GM18520 (cell line): ENCODE measurements around the gene ADGRL1.
"Not testable (repeated sequence)": the region's sequence is repeated elsewhere in the genome, so short reads cannot be mapped to it uniquely, and the experiment has no call there.

Source experiments
- ATAC-seq: cut with Tn5 transposase; IDR thresholded peaks from one replicate; pipeline ENCODE4 v1.9.1; 2021; ENCODE audit not compliant: unreplicated experiment

The ADGRL1 gene

DNA sequence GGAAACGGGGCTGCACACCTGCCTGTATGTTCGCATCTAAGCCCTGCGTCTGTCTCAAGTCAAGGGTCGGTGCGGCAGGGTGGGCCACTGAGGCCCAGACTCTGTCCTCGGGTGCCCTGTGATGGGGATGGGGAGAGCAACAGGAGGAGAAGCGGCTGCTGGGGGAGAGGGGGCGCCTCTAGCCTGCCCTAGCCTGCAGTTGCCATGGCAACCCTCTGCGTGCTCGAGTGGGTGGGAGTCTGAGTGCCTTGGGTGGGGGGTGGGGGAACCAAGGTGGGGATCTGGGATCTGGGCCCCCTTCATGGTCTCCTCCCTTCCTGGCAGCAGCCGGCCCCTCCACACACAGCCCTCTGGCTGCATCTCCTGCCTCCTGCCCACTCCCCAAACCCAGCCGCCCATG lies 10.8 kb downstream of the ADGRL1 start:
- ATAC-seq, result not testable (repeated sequence)

DNA sequence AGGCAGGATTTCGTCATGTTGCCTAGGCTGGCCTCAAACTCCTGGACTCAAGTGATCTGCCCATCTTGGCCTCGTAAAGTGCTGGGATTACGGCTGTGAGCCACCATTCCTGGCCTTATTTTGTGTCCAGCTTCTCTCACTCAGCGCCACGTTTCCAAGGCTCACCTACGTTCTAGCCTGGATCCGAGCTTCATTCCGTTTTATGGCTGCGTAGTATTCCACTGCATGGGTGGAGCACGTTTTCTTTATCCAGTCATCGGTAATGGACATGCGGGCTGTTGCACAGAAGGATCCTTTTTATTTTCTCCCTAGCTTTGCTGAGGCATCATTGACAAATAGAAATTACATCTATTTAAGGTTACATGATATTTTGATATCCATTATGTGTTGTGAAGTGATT lies 16.6 kb downstream of the ADGRL1 start:
- no peak for ATAC-seq

DNA sequence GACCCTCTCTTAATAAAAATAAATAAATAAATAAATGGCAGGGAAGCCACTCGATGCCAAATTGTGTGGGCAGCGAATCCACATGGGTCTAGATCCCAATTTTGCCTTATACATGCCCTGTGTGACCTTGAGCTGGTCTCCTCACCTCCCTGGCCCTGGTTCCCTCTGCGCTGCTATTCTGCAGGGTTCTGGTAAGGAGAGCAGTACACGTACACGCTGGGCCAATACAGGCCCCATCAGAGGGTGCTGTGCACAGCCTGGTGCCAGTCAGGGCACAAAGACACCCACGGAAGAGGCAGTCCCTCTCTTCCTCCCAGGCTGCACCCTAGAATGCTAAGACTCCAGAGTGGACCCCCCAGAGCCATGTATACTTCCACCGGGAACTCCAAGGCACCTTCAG lies 17.9 kb downstream of the ADGRL1 start:
- not testable (repeated sequence) for ATAC-seq

DNA sequence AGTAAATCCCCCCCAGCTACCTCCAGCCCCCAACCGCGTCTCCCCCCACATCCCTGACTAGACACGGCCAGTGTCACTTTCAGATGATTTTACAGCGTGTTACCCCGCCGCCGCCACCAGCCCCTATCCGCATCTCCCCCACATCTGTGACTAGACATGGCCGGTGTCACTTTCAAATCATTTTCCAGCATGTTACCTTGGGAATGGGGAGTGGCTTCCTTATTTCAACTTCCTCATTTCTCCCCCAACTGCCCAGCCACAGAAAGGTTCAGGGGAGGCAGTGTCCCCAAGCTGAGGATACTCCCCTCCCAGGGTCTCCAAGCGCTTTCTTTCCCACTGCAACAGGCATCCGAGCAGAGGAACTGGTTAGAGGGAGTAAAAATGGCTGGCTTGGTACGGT lies 18.4 kb downstream of the ADGRL1 start:
- no peak for ATAC-seq

DNA sequence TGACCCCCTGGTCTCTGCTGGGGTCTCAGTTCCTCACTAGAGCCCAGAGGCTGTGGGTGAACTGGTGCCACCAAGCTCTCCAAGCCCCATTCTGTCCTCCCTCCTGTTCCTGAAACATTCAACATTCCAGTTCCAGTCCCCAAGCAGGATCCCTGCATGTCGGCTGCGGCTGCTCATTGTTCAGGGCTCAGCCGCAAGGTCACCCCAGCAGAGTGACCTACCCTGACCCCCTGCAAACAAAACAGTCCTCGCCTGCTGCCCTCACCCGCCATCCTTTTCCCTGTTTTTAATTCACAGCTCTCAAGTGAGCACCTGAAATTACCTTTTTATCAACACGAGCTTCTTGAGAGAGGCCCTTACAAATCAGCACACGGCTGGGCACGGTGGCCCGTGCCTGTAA lies 19.3 kb downstream of the ADGRL1 start:
- ATAC-seq, result not testable (repeated sequence)

DNA sequence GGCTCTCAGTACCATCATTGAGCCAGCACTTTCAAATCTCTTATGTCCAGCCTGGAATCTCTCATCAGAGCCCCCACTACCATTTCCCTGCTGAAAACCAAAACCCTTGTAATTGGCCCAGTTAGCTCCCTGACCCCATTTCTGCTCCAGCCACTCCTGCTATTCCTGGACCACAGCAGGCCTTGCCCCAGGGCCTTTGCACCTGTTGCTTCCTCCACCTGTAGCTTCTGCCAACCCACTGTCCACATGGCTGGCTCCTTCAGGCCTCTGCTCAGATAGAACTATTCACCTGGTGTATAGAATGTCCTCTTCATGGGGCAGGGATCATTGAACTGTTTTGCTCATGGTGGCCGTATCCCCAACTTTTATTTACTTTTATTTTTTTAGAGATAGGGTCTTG lies 20.3 kb downstream of the ADGRL1 start:
- not testable (repeated sequence) for ATAC-seq

DNA sequence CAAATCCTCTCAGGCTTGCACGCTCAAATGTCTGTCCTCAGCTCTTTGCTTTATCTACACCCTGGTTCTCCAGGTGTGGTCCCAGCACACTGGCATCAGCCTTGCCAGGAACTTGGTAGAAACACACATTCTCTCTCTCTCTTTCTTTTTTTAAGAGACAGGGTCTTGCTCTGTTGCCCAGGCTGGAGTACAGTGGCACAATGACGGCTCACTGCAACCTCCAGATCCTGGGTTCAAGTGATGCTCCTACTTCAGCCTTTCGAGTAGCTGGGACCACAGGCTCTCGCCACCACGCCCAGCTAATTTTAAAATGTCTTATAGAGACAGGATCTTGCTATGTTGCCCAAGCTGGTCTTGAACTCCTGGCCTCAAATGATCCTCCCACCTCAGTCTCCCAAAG lies 20.8 kb downstream of the ADGRL1 start:
- ATAC-seq, result no peak

DNA sequence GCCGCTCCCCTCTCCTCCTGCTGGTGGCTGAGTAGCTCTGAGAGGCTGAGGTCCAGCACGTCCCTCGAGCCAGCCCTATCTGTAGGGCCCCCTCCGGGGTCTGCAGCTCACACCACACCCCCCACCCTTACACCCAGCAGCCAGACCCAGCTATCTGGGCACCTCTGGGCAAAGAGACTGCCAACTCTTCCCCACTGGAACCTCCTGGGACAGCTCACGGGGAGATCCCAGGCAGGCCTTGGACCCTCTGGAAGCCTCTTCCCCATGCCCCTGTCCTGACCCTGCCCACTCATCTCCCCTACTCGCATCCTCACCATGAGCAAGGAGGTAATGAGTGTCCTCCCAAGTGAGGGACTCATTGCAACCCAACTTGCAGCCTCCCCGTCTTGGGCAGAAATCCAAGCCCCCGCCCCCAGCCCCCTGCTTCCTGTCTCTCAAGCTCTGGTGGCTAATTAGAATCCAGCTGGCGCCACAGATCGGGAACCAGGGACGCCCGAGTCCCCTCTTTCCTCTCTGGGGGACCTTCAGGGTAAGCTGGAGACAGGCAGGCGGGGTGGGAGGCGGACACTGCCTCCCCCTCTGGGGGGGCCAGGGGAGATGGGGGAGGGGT lies 22.1 kb downstream of the ADGRL1 start:
- ATAC-seq, result no peak

DNA sequence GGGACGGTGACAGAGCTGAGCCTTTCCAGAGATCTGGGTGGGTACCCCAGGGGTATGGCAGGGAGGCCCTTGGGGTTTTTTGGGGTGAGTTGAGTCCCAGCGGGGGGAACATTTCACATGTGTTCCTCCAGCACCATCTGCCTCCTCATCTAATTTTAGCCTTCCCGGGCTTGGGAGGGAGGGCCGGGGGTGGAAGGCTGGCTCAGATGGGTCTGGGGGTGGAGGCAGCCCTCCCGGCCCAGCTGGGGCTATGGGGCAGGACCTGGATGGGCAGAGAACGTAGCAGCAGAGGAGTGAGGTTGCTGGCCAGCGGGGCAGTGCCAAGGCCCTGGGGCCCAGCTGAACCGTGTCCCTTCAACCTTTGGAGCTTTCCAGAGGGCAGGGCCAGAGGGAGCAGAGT lies 23.5 kb downstream of the ADGRL1 start:
- ATAC-seq, result no peak

DNA sequence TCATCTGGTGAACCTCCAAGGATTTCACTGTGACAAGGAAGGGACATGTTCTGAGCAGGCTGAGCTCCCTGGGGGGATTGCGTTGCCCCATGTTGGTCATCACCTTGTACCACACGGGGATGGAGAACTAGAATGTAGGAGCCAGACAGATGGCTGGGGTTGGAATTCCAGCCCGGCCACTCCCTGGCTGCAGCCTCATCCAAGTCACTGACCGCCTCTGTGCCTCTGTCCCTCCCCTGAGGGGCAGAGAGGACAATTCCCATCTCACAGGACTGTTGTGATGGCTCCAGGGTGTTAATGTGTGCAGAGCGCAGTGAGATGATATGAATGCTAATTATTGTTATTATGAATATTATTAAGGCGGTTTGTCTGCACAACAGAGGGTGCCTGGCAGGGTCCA lies 24.1 kb downstream of the ADGRL1 start:
- no peak for ATAC-seq

DNA sequence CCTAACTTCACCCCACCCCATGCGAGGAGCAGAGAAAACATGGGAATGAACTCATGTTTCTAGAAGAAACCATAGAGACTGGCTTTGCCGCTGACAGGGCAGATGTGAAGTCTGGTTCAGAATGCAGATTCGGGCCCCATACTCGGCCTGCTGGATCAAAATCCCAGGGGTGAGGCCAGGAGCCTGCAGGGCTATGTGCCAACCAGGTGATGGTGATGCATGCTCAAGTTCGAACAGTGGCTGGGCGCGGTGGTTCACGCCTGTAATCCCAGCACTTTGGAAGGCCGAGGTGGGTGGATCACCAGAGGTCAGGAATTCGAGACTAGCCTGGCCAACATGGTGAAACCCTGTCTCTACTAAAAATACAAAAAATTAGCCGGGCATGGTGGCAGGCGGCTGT lies 24.8 kb downstream of the ADGRL1 start:
- ATAC-seq, result not testable (repeated sequence)

DNA sequence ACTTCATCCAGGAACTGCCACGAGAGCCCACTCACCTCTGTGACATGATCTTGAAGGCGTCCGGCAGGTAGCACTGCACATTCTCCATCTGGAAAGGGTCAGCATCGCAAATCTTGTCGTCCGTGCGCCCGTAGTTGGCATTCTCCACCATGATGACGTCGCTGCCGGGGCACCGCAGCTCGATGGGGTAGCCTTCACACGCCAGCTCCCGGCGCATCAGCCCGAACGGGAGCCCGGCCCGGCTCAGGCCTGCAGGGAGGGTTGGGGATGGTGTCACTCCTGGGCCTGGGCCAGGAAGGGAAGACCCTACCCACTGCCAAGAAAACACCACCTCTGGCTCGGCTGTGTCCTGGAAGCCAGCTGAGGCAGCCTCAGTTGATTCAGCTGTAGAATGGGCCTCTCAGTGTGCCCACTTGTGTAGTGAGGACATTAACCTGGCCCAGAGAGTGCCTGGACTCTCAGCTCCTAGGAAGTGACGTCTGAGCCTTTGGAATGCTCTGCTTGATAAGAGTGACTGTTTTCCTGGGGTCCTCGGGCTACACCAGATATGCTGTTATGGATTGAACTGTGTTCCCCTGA lies 28.4 kb downstream of the ADGRL1 start:
- ATAC-seq, result no peak

DNA sequence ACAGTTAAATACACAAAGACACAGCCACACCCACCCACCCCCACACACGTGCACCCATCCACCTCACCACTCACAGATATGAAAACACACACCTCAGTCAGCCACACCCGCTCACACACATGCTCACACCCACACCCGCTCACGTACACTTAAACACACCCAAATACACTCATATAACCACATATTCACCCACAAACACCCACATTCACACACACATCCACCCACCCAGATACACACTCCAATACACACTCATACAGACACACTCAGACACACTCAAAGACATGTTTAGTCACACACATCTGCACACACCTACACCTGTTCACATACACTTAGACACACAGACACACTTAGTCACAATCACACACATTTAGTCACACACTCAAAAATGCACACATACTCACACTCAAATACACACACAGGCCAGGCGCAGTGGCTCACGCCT lies 30.6 kb downstream of the ADGRL1 start:
- ATAC-seq, result no peak

DNA sequence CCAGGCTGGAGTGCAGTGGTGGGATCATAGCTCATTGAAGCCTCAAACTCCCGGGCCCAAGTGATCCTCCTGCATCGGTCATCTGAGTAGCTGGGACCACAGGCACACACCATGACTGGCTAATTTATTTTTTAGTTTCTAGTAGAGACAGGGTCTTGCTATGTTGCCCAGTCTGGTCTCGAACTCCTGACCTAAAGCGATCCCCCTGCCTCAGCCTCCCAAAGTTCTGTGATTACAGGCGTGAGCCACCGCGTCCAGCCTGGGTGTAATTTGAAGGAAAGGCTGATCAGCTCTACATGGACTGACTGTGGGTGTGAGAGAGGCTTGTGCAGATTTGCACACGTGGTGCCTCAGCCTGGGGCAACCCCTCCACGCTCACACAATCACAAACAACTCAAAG lies 31.1 kb downstream of the ADGRL1 start:
- no peak for ATAC-seq

DNA sequence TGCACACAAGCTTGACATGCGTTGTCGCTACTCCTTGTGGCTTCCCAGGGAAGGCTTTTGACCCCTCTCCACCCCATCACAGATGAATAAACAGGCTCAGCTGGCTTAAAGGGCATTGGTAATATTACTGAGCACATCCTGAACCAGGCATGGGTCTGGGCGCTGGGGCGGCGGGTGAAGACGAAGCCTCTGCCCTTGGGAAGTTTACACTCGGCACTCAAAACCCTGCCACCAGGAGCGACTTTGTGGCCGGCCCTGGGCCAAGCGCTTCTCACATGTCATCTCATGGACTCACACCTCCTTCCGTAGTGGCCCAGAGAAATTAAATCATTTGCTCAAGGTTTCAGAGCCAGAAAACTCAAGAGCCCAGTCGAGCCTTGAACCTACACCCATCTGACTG lies 37.0 kb downstream of the ADGRL1 start:
- ATAC-seq, result no peak

DNA sequence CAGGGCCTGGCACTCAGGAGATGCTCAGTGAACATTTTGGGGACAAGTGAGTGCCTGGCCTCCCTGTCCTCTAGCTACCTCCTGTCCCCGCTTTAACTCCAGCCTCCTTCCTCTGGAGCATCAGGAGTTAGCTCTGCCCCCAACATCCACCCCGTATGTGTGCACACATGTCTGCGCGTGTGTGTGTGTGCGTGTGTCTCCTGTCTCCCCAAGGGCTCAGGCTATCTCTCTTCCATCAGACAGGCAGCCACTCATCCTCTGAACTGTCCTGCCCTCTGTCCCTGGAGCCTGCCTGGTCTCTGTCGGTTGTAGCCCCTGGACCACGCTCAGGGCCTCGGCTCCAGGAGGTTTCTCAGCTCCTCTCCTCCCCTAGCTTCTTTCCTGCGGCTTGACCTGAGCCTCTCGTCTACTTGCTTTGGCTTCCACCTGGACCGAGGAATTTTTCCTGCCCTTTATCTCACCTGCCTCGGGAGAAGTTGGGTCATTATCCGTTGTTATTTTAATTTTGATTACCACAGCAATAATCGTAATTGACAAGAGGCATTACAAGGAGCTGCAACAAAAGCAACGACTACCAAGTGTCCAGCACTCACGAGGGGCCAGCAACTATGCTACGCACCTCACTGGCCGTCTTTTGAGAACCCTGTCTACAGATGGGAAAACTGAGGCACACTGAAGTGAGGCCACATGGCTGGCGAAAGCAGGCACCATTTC lies 37.6 kb downstream of the ADGRL1 start:
- ATAC-seq, result no peak

DNA sequence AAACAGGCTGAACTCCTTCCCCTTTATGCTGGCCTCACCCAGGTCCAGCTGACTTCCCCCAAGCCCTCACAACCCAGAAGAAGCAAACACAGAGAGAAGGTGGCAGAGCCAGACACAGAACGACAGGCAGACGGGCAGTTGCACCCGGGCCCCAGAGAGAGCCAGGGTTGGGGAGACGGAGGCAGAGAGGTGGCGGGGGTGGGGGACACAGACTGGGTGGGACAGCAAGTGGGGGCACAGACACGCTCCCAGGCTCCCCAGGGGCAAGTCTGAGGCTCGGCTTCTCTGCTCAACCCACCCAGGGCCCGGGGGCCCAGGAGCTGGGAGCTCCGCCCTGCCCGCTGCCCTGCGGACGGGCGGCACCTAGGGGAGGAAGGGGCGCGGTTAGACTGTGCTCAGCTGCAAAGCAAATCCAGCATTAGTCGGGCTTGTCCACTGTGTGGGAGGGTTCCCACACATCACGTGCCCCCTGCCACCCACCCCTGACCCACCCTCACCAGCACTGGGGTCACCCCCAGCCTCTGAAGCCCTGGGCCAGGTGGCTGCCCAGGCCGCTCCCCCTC lies 38.3 kb downstream of the ADGRL1 start:
- no peak for ATAC-seq

DNA sequence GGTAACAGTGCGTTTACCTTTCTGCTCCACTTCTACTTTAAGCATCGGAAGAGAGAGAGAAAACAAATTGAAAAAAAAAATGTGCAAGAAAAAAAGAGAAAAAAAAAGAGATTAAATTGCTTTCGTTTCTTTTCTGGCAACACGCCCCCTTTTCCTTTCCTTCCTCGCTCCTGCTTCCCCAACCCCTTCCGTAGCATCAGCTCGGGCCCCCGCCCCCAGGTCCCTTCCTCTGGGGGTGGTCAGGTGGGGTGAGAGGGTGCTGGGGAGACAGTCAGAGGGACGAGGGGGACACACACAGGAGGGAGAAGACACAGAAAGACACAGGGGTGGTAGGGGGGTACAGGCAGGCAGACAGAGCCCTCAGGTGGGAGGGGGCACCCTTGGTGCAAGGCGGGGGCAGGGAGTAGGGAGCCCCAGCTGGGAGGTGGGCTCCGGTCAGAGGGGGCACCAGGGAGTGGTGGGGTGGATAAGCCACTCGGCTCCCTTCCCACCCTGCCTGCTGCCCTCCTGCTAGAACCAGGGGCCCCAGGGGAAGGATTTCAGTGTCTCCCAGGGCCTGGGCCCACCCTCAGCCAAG lies 38.9 kb downstream of the ADGRL1 start:
- no peak for ATAC-seq

DNA sequence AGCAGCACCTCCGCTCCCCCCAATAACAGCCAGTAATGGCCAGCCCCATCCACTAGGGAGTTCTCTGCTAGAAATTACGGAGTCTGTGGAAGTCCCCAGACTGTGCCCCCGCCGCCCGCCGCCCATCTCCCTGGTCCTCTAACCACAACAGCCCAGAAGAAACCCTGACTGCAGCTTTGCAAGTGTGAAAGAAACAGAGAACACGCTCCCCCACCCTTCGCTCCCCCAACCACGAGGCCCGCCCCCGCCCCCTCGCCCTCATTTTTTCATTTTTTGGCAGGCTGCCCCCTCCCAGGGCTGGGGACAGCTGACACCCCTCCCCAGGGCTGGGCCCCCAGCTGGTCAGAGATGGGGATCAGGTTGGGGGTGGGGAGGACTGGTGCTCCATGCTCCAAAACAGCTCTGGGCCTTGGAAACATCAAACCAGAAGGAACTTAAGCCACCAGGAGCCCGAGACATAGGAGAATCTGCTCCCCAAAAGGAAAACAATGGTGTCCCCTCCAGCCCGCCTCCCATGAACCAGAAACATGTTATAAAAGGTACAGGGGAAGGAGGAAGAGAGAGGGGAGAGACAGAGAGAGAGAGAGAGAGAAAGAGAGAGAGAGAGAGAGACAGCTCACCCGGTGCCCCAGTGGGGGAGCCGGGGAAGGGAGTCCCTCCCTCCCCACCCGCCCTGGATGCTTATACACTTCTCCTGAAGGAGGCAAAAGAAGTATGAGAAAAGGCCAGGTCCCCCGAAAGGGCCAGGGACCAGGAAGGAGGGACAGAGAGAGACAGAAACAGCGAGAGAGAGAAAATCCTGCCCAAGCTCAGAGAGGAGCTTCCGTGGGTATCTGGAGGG lies 39.8 kb downstream of the ADGRL1 start:
- ATAC-seq, result no peak

DNA sequence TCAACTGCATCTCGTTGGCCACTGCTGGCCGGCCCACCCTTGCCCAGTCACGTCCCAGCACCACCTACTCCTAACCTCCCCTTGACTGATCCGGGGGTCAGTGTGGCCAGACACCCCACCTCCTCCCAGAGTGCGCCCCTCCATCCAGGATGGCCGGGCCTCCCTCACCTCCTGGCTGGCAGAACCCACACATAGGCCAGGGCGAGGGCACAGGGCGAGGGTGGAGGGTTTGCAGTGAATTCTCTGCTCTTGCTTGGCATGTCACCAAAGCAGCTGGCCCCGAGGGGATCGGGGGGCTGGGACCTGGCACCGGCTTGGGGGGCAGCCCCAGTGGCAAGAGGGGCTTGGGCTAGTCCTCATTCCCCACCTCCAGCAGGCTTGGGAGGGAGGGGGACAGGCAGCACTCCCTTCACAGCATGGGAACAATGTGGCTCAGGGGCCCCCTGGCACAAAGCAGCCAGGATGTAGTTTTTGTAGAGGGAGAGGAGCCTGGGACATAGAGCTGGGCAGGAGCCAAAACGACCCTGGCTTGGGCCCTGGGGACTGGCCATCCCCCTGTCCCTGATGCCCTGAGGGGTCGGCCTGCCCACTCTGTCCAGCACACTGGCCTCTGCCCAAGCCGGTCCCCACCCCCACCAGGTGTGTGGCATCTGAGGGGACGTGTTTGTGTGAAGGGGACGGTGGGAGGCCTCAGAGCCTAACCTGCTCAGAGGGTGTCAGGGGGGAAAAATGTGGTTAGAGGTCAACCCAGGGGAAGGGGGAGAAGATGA lies 41.1 kb downstream of the ADGRL1 start:
- no peak for ATAC-seq
